ENCODE results near the gene JAK1. TPM values are rescaled to one million over a fixed set of nuclear protein-coding genes. Genes with fewer than 3 reads are reported as not detected.

Gene JAK1
- total and polyA plus RNA-seq, 2 of the 8 experiments (the other 6 are each of a cell fraction or from before 2014, with no cell fraction given), result 7.8 to 24.5 TPM

DNA sequence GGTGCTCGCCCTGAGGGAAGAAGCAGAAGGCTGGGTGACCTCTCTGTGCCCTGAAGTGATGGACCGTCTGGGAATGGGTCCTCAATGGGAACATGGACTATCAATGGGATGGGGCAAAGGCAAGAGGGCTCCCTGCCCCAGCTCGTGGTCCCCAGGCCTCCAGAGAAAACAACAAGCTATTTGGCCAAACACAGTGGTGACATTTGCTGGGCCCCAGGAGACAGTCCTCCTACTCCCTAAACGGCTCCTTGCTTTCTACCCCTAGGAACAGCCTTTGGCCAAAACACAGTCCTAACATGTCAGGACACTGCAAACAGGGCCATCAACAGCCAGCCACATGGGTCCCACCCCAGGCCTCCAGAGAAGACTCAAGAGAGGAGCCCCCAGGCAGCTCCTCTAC, 118.7 kb downstream of the JAK1 start:
- 84% methylated on average over 4 of the region's 4 CpGs; no CpG with 5 or more reads in 1 of the 2 experiments for WGBS, 2 experiments (ENCODE audit: extremely low coverage in 1 of 2, insufficient coverage in 1 of 2, insufficient read length in 1 of 2, insufficient replicate concordance in 2 of 2, low coverage in 1 of 2, low lambda C conversion rate in 2 of 2, missing lambda C conversion rate in 1 of 2)
- no peak overlapping the region for H2BK15ac ChIP-seq (ENCODE audit: low read length)
- no peak overlapping the region for H2BK5ac ChIP-seq (ENCODE audit: low read depth, low read length)
- H3K9ac ChIP-seq (replicated peaks in 1 of 4; ENCODE audit: extremely low read depth in 1 of 4, low read depth in 3 of 4, low read length in 3 of 4), result no peak overlapping the region
- H3K14ac ChIP-seq (ENCODE audit: insufficient read length), result no peak overlapping the region
- no peak overlapping the region for H3K23ac ChIP-seq (ENCODE audit: insufficient read length)
- H3K23me2 ChIP-seq (ENCODE audit: low read depth, low read length), result no peaks in the 10 kb centered on the region
- H3K79me1 ChIP-seq (ENCODE audit: low read depth, low read length), result no peaks in the 10 kb centered on the region
- no peaks in the 10 kb centered on the region; a peak in 1 of 8 replicates for H3K36me3 ChIP-seq (ENCODE audit: control insufficient read depth in 2 of 4, insufficient read depth in 4 of 4, low read length in 3 of 4)
- H3K79me2 ChIP-seq (ENCODE audit: control insufficient read depth in 1 of 2, insufficient read depth in 2 of 2, low read length in 2 of 2), result no peaks in the 10 kb centered on the region
- no peak overlapping the region for H3K18ac ChIP-seq (ENCODE audit: extremely low read depth, low read length)
- H3K27me3 ChIP-seq (replicated peaks in 1 of 4; ENCODE audit: control insufficient read depth in 3 of 4, extremely low read depth in 1 of 4, insufficient read depth in 3 of 4, low read length in 3 of 4), result no peaks in the 10 kb centered on the region
- CTCF ChIA-PET (ENCODE audit: partially characterized antibody), result no interaction called here
- H2BK120ac ChIP-seq (replicated peaks; ENCODE audit: low read depth, low read length), result no peak overlapping the region
- H3K4me3 ChIP-seq (ENCODE audit: extremely low read depth in 1 of 4, insufficient read depth in 2 of 4, low read depth in 3 of 4, low read length in 4 of 4), result no peak overlapping the region
- no peak for FAIRE-seq
- no peak for DNase-seq (ENCODE audit: low read depth in 1 of 2, low spot score in 2 of 2)
- no peak overlapping the region for H3K27ac ChIP-seq (ENCODE audit: low read depth, low read length)
- no peak overlapping the region for H3K56ac ChIP-seq (replicated peaks; ENCODE audit: insufficient read length, low read depth, low read length)
- H2BK20ac ChIP-seq (ENCODE audit: low read length), result no peak overlapping the region
- H4K8ac ChIP-seq (ENCODE audit: extremely low read depth, insufficient read depth, low read length), result no peak overlapping the region
- POLR2A ChIA-PET (ENCODE audit: partially characterized antibody), result no interaction called here
- H3K4me1 ChIP-seq (replicated peaks in 1 of 4; ENCODE audit: control insufficient read depth in 3 of 4, insufficient read depth in 4 of 4, low read length in 3 of 4), result no peaks in the 10 kb centered on the region
- H4K5ac ChIP-seq (ENCODE audit: insufficient read length, low read depth, low read length), result no peak overlapping the region
- H3K9me3 ChIP-seq (ENCODE audit: insufficient read depth in 2 of 2, low read depth in 1 of 2, low read length in 1 of 2), result no peaks in the 10 kb centered on the region
- H4K91ac ChIP-seq (replicated peaks; ENCODE audit: insufficient read length, low read length), result no peak overlapping the region
- H3K4me2 ChIP-seq (ENCODE audit: insufficient read depth in 1 of 2, low read depth in 2 of 2, low read length in 2 of 2), result no peak overlapping the region
- H2AFZ ChIP-seq (ENCODE audit: low read length), result no peak overlapping the region
- TF ChIP-seq EZH2 (IDR thresholded peaks at IDR 0.05; ENCODE audit: low read depth, low read length, severe bottlenecking) (no peak), SUZ12 (IDR thresholded peaks at IDR 0.05; ENCODE audit: low read length) (no peak), ASH2L (IDR thresholded peaks at IDR 0.05; ENCODE audit: low read length) (no peak), TEAD4 (IDR thresholded peaks at IDR 0.05; ENCODE audit: low read depth, low read length) (no peak), BACH1 (IDR thresholded peaks at IDR 0.05; ENCODE audit: low read length) (no peak), NRF1 (IDR thresholded peaks at IDR 0.05; ENCODE audit: low read depth, low read length) (no peak), CTBP2 (IDR thresholded peaks at IDR 0.05; ENCODE audit: borderline replicate concordance, insufficient read depth, insufficient read length, low read length) (no peak), CBX5 (IDR thresholded peaks at IDR 0.05; ENCODE audit: low read depth, low read length) (no peak), CBX8 (IDR thresholded peaks at IDR 0.05; ENCODE audit: borderline replicate concordance, low read depth, low read length) (no peak), EGR1 (IDR thresholded peaks at IDR 0.05; ENCODE audit: borderline replicate concordance, low read depth, low read length) (no peak), RFX5 (IDR thresholded peaks at IDR 0.05; ENCODE audit: borderline replicate concordance, low read depth, low read length) (no peak), CEBPB (IDR thresholded peaks at IDR 0.05; ENCODE audit: low read depth, low read length) (no peak), YY1 (IDR thresholded peaks at IDR 0.05; ENCODE audit: low read depth, low read length) (no peak)
- TF ChIP-seq, protein P1, sequence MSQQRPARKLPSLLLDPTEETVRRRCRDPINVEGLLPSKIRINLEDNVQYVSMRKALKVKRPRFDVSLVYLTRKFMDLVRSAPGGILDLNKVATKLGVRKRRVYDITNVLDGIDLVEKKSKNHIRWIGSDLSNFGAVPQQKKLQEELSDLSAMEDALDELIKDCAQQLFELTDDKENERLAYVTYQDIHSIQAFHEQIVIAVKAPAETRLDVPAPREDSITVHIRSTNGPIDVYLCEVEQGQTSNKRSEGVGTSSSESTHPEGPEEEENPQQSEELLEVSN (IDR thresholded peaks at IDR 0.05), result no peak
- H2BK12ac ChIP-seq (ENCODE audit: low read depth, low read length), result no peak overlapping the region
- no peak overlapping the region for H3K4ac ChIP-seq (replicated peaks; ENCODE audit: insufficient read length, low read depth, low read length)
- H2AK5ac ChIP-seq (ENCODE audit: low read depth, low read length), result no peak overlapping the region
- peaks cover 0 to 2% of the 10 kb centered on the region in 2 experiments for H4K20me1 ChIP-seq (replicated peaks in 1 of 2; ENCODE audit: control insufficient read depth in 1 of 2, insufficient read depth in 2 of 2, low read length in 2 of 2)

All from H1 (cell line).